Activated CD8-positive, alpha-beta T cell treated with anti-CD3 and anti-CD28 coated beads, Interleukin-2, amount 10 ng/mL, durations not matched to agents 7 days and 5 days (primary cell): Measurements from ENCODE around the gene PAX5. TPM values are rescaled to one million over a fixed set of nuclear protein-coding genes. Genes with fewer than 3 reads are reported as not detected.

Experiments
- ATAC-seq: fragments of 150-1000 bp; cut with Tn5 transposase; one replicate; pipeline ENCODE4 v1.10.0; 2021; ENCODE audit warnings: moderate library complexity
- CTCF ChIA-PET: fragments of 350-600 bp; sonication (Branson Sonifier 250); formaldehyde crosslinking; loops from one replicate; lab custom pipeline; 2021; ENCODE audit warnings: antibody characterized with exemption; lab: Charles Lee
- POLR2A ChIA-PET: fragments of 350-600 bp; sonication (Branson Sonifier 250); formaldehyde crosslinking; loops from one replicate; lab custom pipeline; 2021; ENCODE audit warnings: antibody characterized with exemption; lab: Charles Lee
- DNase-seq: peaks from one replicate; pipeline ENCODE4 v3.0.0-alpha.2; 2020
- H3K27ac Mint-ChIP-seq: one replicate; pipeline ENCODE4 v1.8.0; 2021; ENCODE audit warnings: mild to moderate bottlenecking, mixed read lengths
- H3K27me3 Mint-ChIP-seq: one replicate; pipeline ENCODE4 v1.8.0; 2021; ENCODE audit warnings: low read depth, mixed read lengths
- H3K36me3 Mint-ChIP-seq: one replicate; pipeline ENCODE4 v1.8.0; 2021; ENCODE audit warnings: low read depth, mixed read lengths
- H3K4me1 Mint-ChIP-seq: one replicate; pipeline ENCODE4 v1.8.0; 2021; ENCODE audit warnings: low read depth, mixed read lengths
- H3K4me3 Mint-ChIP-seq: one replicate; pipeline ENCODE4 v1.8.0; 2021; ENCODE audit warnings: mild to moderate bottlenecking, mixed read lengths
- H3K9me3 Mint-ChIP-seq: one replicate; pipeline ENCODE4 v1.8.0; 2022; ENCODE audit warnings: mixed read lengths; ENCODE audit not compliant: insufficient read depth
- total RNA-seq, 2 experiments: library from RNA; stranded (reverse); gene quantifications; one replicate each; pipeline ENCODE4 v1.2.3, GENCODE V29; 2021

PAX5 gene
- total RNA-seq, 2 experiments from 2014 or later = 0.34 to 0.45 TPM

GRCh38 chr9:36963346-36963745, 70.7 kb downstream of the PAX5 start:
- no peak for ATAC-seq
- no peak for DNase-seq
- ChIA-PET POLR2A (no interaction called here), CTCF (no interaction called here)
- no peaks in the 10 kb centered on the region for H3K4me1 Mint-ChIP-seq
- peaks cover 2% of the 10 kb centered on the region for H3K27me3 Mint-ChIP-seq
- H3K4me3 Mint-ChIP-seq = no peak overlapping the region
- H3K27ac Mint-ChIP-seq = no peak overlapping the region
- no peaks in the 10 kb centered on the region for H3K36me3 Mint-ChIP-seq
- no peaks in the 10 kb centered on the region for H3K9me3 Mint-ChIP-seq

GRCh38 chr9:36962691-36963090, 71.4 kb downstream of the PAX5 start:
- CTCF ChIA-PET = no interaction called here
- POLR2A ChIA-PET = no interaction called here
- H3K27me3 Mint-ChIP-seq = peaks cover 3% of the 10 kb centered on the region
- no peaks in the 10 kb centered on the region for H3K9me3 Mint-ChIP-seq
- no peak for DNase-seq
- no peaks in the 10 kb centered on the region for H3K4me1 Mint-ChIP-seq
- ATAC-seq = no peak
- H3K36me3 Mint-ChIP-seq = no peaks in the 10 kb centered on the region
- no peak overlapping the region for H3K4me3 Mint-ChIP-seq
- H3K27ac Mint-ChIP-seq = no peak overlapping the region

- no peaks in the 10 kb centered on the region for H3K36me3 Mint-ChIP-seq
- no peak overlapping the region for H3K27ac Mint-ChIP-seq
- no peak overlapping the region for H3K4me3 Mint-ChIP-seq
- H3K27me3 Mint-ChIP-seq = peaks cover 11% of the 10 kb centered on the region
- DNase-seq (no peak), ATAC-seq (no peak)
- CTCF ChIA-PET = interaction anchor here (0.6 kb wide), 1 partner anchor 19 kb away, joined by 3 read pairs; no protein-coding TSS in a partner anchor
- POLR2A ChIA-PET = no interaction called here
- no peaks in the 10 kb centered on the region for H3K9me3 Mint-ChIP-seq
- H3K4me1 Mint-ChIP-seq = no peaks in the 10 kb centered on the region
Observed at GRCh38 chr9:36961561-36962325, 72.3 kb downstream of the PAX5 start.

- H3K9me3 Mint-ChIP-seq = no peaks in the 10 kb centered on the region
- no peak overlapping the region for H3K27ac Mint-ChIP-seq
- H3K4me1 Mint-ChIP-seq = no peaks in the 10 kb centered on the region
- DNase-seq (no peak), ATAC-seq (no peak)
- POLR2A ChIA-PET = no interaction called here
- H3K36me3 Mint-ChIP-seq = no peaks in the 10 kb centered on the region
- no peak overlapping the region for H3K4me3 Mint-ChIP-seq
- CTCF ChIA-PET = interaction anchor here (0.6 kb wide), 1 partner anchor 20 kb away, joined by 3 read pairs; no protein-coding TSS in a partner anchor
- H3K27me3 Mint-ChIP-seq = peaks cover 18% of the 10 kb centered on the region
Observed at GRCh38 chr9:36961051-36961450, 73.0 kb downstream of the PAX5 start.

GRCh38 chr9:36960575-36960955, 73.5 kb downstream of the PAX5 start:
- H3K4me1 Mint-ChIP-seq = no peaks in the 10 kb centered on the region
- CTCF ChIA-PET = no interaction called here

GRCh38 chr9:36959681-36960574, 74.1 kb downstream of the PAX5 start:
- H3K27me3 Mint-ChIP-seq = peaks cover 22% of the 10 kb centered on the region
- no peaks in the 10 kb centered on the region for H3K4me1 Mint-ChIP-seq
- H3K36me3 Mint-ChIP-seq = no peaks in the 10 kb centered on the region
- H3K4me3 Mint-ChIP-seq = no peak overlapping the region
- ChIA-PET POLR2A (no interaction called here), CTCF (no interaction called here)
- DNase-seq (no peak), ATAC-seq (no peak)
- H3K9me3 Mint-ChIP-seq = no peaks in the 10 kb centered on the region
- H3K27ac Mint-ChIP-seq = no peak overlapping the region

More at GRCh38 chr9:36960575-36960955, 73.5 kb downstream of the PAX5 start:
- DNase-seq (no peak), ATAC-seq (no peak)
- no peaks in the 10 kb centered on the region for H3K9me3 Mint-ChIP-seq
- H3K27ac Mint-ChIP-seq = no peak overlapping the region
- POLR2A ChIA-PET = no interaction called here
- no peak overlapping the region for H3K4me3 Mint-ChIP-seq
- H3K36me3 Mint-ChIP-seq = no peaks in the 10 kb centered on the region
- H3K27me3 Mint-ChIP-seq = peaks cover 21% of the 10 kb centered on the region

GRCh38 chr9:36956908-36957307, 77.2 kb downstream of the PAX5 start:
- H3K4me3 Mint-ChIP-seq = no peak overlapping the region
- peaks cover 39% of the 10 kb centered on the region for H3K27me3 Mint-ChIP-seq
- CTCF ChIA-PET = interaction anchor here (0.7 kb wide), 1 partner anchor 82 kb away, joined by 3 read pairs; no protein-coding TSS in a partner anchor
- POLR2A ChIA-PET = no interaction called here
- ATAC-seq (no peak), DNase-seq (no peak)
- H3K36me3 Mint-ChIP-seq = no peaks in the 10 kb centered on the region
- no peak overlapping the region for H3K27ac Mint-ChIP-seq
- no peaks in the 10 kb centered on the region for H3K4me1 Mint-ChIP-seq
- no peaks in the 10 kb centered on the region for H3K9me3 Mint-ChIP-seq

- CTCF ChIA-PET = no interaction called here
Observed at GRCh38 chr9:36950389-36950788, 83.7 kb downstream of the PAX5 start.

GRCh38 chr9:36949466-36949865, 84.6 kb downstream of the PAX5 start:
- CTCF ChIA-PET = no interaction called here
- DNase-seq (no peak), ATAC-seq (no peak)
- POLR2A ChIA-PET = no interaction called here
- no peaks in the 10 kb centered on the region for H3K9me3 Mint-ChIP-seq
- no peaks in the 10 kb centered on the region for H3K36me3 Mint-ChIP-seq
- H3K27ac Mint-ChIP-seq = no peak overlapping the region
- no peak overlapping the region for H3K4me3 Mint-ChIP-seq
- H3K27me3 Mint-ChIP-seq = peaks cover 30% of the 10 kb centered on the region
- H3K4me1 Mint-ChIP-seq = no peaks in the 10 kb centered on the region

More at GRCh38 chr9:36950389-36950788, 83.7 kb downstream of the PAX5 start:
- POLR2A ChIA-PET = no interaction called here
- no peaks in the 10 kb centered on the region for H3K9me3 Mint-ChIP-seq
- H3K4me1 Mint-ChIP-seq = no peaks in the 10 kb centered on the region
- ATAC-seq (no peak), DNase-seq (no peak)
- H3K4me3 Mint-ChIP-seq = no peak overlapping the region
- H3K27me3 Mint-ChIP-seq = peaks cover 35% of the 10 kb centered on the region
- H3K27ac Mint-ChIP-seq = no peak overlapping the region
- H3K36me3 Mint-ChIP-seq = no peaks in the 10 kb centered on the region

GRCh38 chr9:36948051-36948450, 86.0 kb downstream of the PAX5 start:
- Mint-ChIP-seq H3K4me3 (no peak overlapping the region), H3K36me3 (no peaks in the 10 kb centered on the region), H3K9me3 (no peaks in the 10 kb centered on the region), H3K27ac (no peak overlapping the region), H3K4me1 (no peaks in the 10 kb centered on the region), H3K27me3 (peaks cover 19% of the 10 kb centered on the region)
- ChIA-PET CTCF (no interaction called here), POLR2A (no interaction called here)
- no peak for DNase-seq
- no peak for ATAC-seq

GRCh38 chr9:36946653-36947052, 87.4 kb downstream of the PAX5 start:
- Mint-ChIP-seq H3K36me3 (no peaks in the 10 kb centered on the region), H3K4me1 (no peaks in the 10 kb centered on the region), H3K27ac (no peak overlapping the region), H3K4me3 (no peak overlapping the region), H3K27me3 (peaks cover 17% of the 10 kb centered on the region), H3K9me3 (no peaks in the 10 kb centered on the region)
- POLR2A ChIA-PET = no interaction called here
- DNase-seq (no peak), ATAC-seq (no peak)
- CTCF ChIA-PET = no interaction called here

GRCh38 chr9:36945999-36946398, 88.1 kb downstream of the PAX5 start:
- no peak overlapping the region for H3K4me3 Mint-ChIP-seq
- POLR2A ChIA-PET = no interaction called here
- CTCF ChIA-PET = interaction anchor here (1.9 kb wide), 1 partner anchor 73 kb away, joined by 4 read pairs; no protein-coding TSS in a partner anchor
- H3K9me3 Mint-ChIP-seq = no peaks in the 10 kb centered on the region
- H3K36me3 Mint-ChIP-seq = no peaks in the 10 kb centered on the region
- DNase-seq (no peak), ATAC-seq (no peak)
- no peaks in the 10 kb centered on the region for H3K4me1 Mint-ChIP-seq
- no peak overlapping the region for H3K27ac Mint-ChIP-seq
- H3K27me3 Mint-ChIP-seq = peaks cover 17% of the 10 kb centered on the region
